ENCODE results near the gene CDCA4.
"Not testable (repeated sequence)": the region's sequence is repeated elsewhere in the genome, so short reads cannot be mapped to it uniquely, and the experiment has no call there.

CDCA4 gene

GRCh38 chr14:105033412-105033900 is 12.6 kb upstream of the CDCA4 start:
- DNase-seq (ENCODE audit: low read depth): not testable (repeated sequence)

GRCh38 chr14:105032451-105032901 is 11.6 kb upstream of the CDCA4 start:
- not testable (repeated sequence) for DNase-seq (ENCODE audit: low read depth)

- no peak for DNase-seq (ENCODE audit: low read depth)
Measured at GRCh38 chr14:105030836-105031396, 10.0 kb upstream of the CDCA4 start.

- no peak for DNase-seq (ENCODE audit: low read depth)
Measured at GRCh38 chr14:105030194-105030593, 9.3 kb upstream of the CDCA4 start.

GRCh38 chr14:105029402-105029801 is 8.5 kb upstream of the CDCA4 start:
- no peak for DNase-seq (ENCODE audit: low read depth)

GRCh38 chr14:105028251-105028927 is 7.5 kb upstream of the CDCA4 start:
- DNase-seq (ENCODE audit: low read depth): no peak

- not testable (repeated sequence) for DNase-seq (ENCODE audit: low read depth)
Measured at GRCh38 chr14:105027718-105028117, 6.8 kb upstream of the CDCA4 start.

GRCh38 chr14:105026802-105027563 is 6.1 kb upstream of the CDCA4 start:
- no peak for DNase-seq (ENCODE audit: low read depth)

GRCh38 chr14:105026033-105026785 is 5.3 kb upstream of the CDCA4 start:
- DNase-seq (ENCODE audit: low read depth): peak; percentile 82

- DNase-seq (ENCODE audit: low read depth): no peak
Measured at GRCh38 chr14:105025429-105025828, 4.5 kb upstream of the CDCA4 start.

- DNase-seq (ENCODE audit: low read depth): peak; percentile 66
Measured at GRCh38 chr14:105023791-105024480, 3.1 kb upstream of the CDCA4 start.

GRCh38 chr14:105023144-105023543 is 2.3 kb upstream of the CDCA4 start:
- no peak for DNase-seq (ENCODE audit: low read depth)

- no peak for DNase-seq (ENCODE audit: low read depth)
Measured at GRCh38 chr14:105022276-105022670, 1.4 kb upstream of the CDCA4 start.

- DNase-seq (ENCODE audit: low read depth): no peak
Measured at GRCh38 chr14:105021656-105022275, 883 bp upstream of the CDCA4 start.

- DNase-seq (ENCODE audit: low read depth): no peak
Measured at GRCh38 chr14:105019861-105020814, 745 bp downstream of the CDCA4 start.

- DNase-seq (ENCODE audit: low read depth): no peak
Measured at GRCh38 chr14:105018414-105018813, 2.5 kb downstream of the CDCA4 start.

- DNase-seq (ENCODE audit: low read depth): no peak
Measured at GRCh38 chr14:105015905-105016304, 5.0 kb downstream of the CDCA4 start.

GRCh38 chr14:105015242-105015641 is 5.6 kb downstream of the CDCA4 start:
- DNase-seq (ENCODE audit: low read depth): no peak

GRCh38 chr14:105014631-105015030 is 6.3 kb downstream of the CDCA4 start:
- DNase-seq (ENCODE audit: low read depth): no peak

GRCh38 chr14:105014032-105014431 is 6.9 kb downstream of the CDCA4 start:
- no peak for DNase-seq (ENCODE audit: low read depth)
